ENCODE data around the gene SLC7A5. TPM values are rescaled to one million over a fixed set of nuclear protein-coding genes. Genes with fewer than 3 reads are reported as not detected.
A peak's percentile ranks its signal among the peaks of the same experiment; 100 is the strongest.

SLC7A5 gene
- total RNA-seq, 4 donors from 2014 or later: 2.7 to 7.0 (median 5.7) TPM

GRCh38 chr16:87854907-87855683 lies 14.2 kb downstream of the SLC7A5 start:
- Histone ChIP-seq H3K36me3 (no peaks in the 10 kb centered on the region), H3K4me3 (no peak overlapping the region), H3K9me3 (no peaks in the 10 kb centered on the region), H3K27me3 (no peaks in the 10 kb centered on the region), H3K4me1 (peaks cover 27 to 54% (median 42%) of the 10 kb centered on the region in 4 donors), H3K27ac (peak overlapping the region; percentile 83 to 94 (median 84))
- intact Hi-C loops (cut with DNase I; ENCODE audit: low total_unique reads) (no loop called here), in situ Hi-C loops (cut with MboI; ENCODE audit: low pct_ligation_motif_present in 1 of 4, low pct_unique_long_range_greater_than_20kb in 1 of 4, low sequenced_read_pairs in 3 of 4) (no loop called here)
- WGBS, 2 donors (ENCODE audit: low coverage in 1 of 2): 81% methylated on average over 15 of the region's 22 CpGs; no CpG with 5 or more reads in 1 of the 2 donors
- TF ChIP-seq CTCF (IDR thresholded peaks at IDR 0.05) (no peak), POLR2A (IDR thresholded peaks at IDR 0.05) (no peak), EP300 (IDR thresholded peaks at IDR 0.05; ENCODE audit: low read depth) (no peak), POLR2AphosphoS5 (IDR thresholded peaks at IDR 0.05) (no peak)
- no peak for DNase-seq

GRCh38 chr16:87854053-87854906 lies 15.0 kb downstream of the SLC7A5 start:
- no peaks in the 10 kb centered on the region for H3K27me3 ChIP-seq
- peak overlapping the region; percentile 83 to 94 (median 84) for H3K27ac ChIP-seq
- in situ Hi-C loops (cut with MboI; ENCODE audit: low pct_ligation_motif_present in 1 of 4, low pct_unique_long_range_greater_than_20kb in 1 of 4, low sequenced_read_pairs in 3 of 4) (no loop called here), intact Hi-C loops (cut with DNase I; ENCODE audit: low total_unique reads) (no loop called here)
- peak overlapping the region in 2 of 4 donors; percentile 15 to 24 for H3K4me3 ChIP-seq
- 34 to 35% methylated on average over 4 to 18 of the region's 21 CpGs for WGBS, 2 donors (ENCODE audit: low coverage in 1 of 2)
- no peak for TF ChIP-seq CTCF (IDR thresholded peaks at IDR 0.05)
- TF ChIP-seq EP300 (IDR thresholded peaks at IDR 0.05; ENCODE audit: low read depth): no peak
- no peak for TF ChIP-seq POLR2A (IDR thresholded peaks at IDR 0.05)
- no peak for TF ChIP-seq POLR2AphosphoS5 (IDR thresholded peaks at IDR 0.05)
- H3K4me1 ChIP-seq: peaks cover 27 to 58% (median 44%) of the 10 kb centered on the region in 4 donors
- H3K9me3 ChIP-seq: no peaks in the 10 kb centered on the region
- no peaks in the 10 kb centered on the region for H3K36me3 ChIP-seq
- DNase-seq: peak; percentile 41

GRCh38 chr16:87853411-87854052 lies 15.8 kb downstream of the SLC7A5 start:
- intact Hi-C loops (cut with DNase I; ENCODE audit: low total_unique reads) (no loop called here), in situ Hi-C loops (cut with MboI; ENCODE audit: low pct_ligation_motif_present in 1 of 4, low pct_unique_long_range_greater_than_20kb in 1 of 4, low sequenced_read_pairs in 3 of 4) (no loop called here)
- DNase-seq: peak; percentile 95
- TF ChIP-seq POLR2A (IDR thresholded peaks at IDR 0.05) (peak; percentile 64), POLR2AphosphoS5 (IDR thresholded peaks at IDR 0.05) (peak; percentile 77 to 89 (median 85)), EP300 (IDR thresholded peaks at IDR 0.05; ENCODE audit: low read depth) (peak; percentile 50), CTCF (IDR thresholded peaks at IDR 0.05) (peak in 1 of 5 experiments; percentile 7)
- Histone ChIP-seq H3K27me3 (no peaks in the 10 kb centered on the region), H3K36me3 (no peaks in the 10 kb centered on the region), H3K4me1 (peaks cover 27 to 64% (median 41%) of the 10 kb centered on the region in 4 donors), H3K4me3 (peak overlapping the region in 2 of 4 donors; percentile 15 to 24), H3K27ac (peak overlapping the region; percentile 83 to 94 (median 84)), H3K9me3 (no peaks in the 10 kb centered on the region)
- WGBS, 2 donors (ENCODE audit: low coverage in 1 of 2): 6% methylated on average over 18 of the region's 25 CpGs; no CpG with 5 or more reads in 1 of the 2 donors

Measured in transverse colon (tissue), 4 donors.